B cell (primary cell): Measurements from ENCODE around the gene CNNM3. TPM values are rescaled to one million over a fixed set of nuclear protein-coding genes. Genes with fewer than 3 reads are reported as not detected.

Source experiments
- ATAC-seq: fragments of 200-7000 bp; cut with Tn5 transposase; one replicate; pipeline ENCODE4 v1.10.0; 2021; ENCODE audit warnings: low read depth, mild to moderate bottlenecking, moderate number of reproducible peaks, moderate library complexity
- CTCF ChIA-PET: fragments of 350-600 bp; sonication (Branson Sonifier 250); formaldehyde crosslinking; loops from one replicate; lab custom pipeline; 2021; ENCODE audit warnings: antibody characterized with exemption, inconsistent platforms; lab: Charles Lee
- POLR2A ChIA-PET: fragments of 350-600 bp; sonication (Branson Sonifier 250); formaldehyde crosslinking; loops from one replicate; lab custom pipeline; 2021; ENCODE audit warnings: antibody characterized with exemption; lab: Charles Lee
- DNase-seq: peaks from one replicate; pipeline ENCODE4 v3.0.0; 2013
- H2AFZ ChIP-seq: 2 replicates; pipeline ENCODE4 v1.6.1; 2012; ENCODE audit warnings: mild to moderate bottlenecking, low read depth, low read length; ENCODE audit not compliant: insufficient read depth, poor library complexity, severe bottlenecking
- H3K27ac ChIP-seq, 2 donors: 1 replicate in 1 of 2; 2 replicates in 1 of 2; pipeline ENCODE4 v1.5.1; 2012 to 2013; ENCODE audit warnings: low read length in 2 of 2, mild to moderate bottlenecking in 2 of 2, moderate library complexity in 1 of 2
- H3K27me3 ChIP-seq, 4 experiments: fragments of 200-600 bp in 1 of 4; sonication (generic) in 1 of 4; replicated peaks in 1 of 4; 1 replicate in 2 of 4; 2 replicates in 2 of 4; pipeline versions ENCODE4 v1.6.1 to v1.7.0; 2013 to 2016; ENCODE audit warnings: low read length in 3 of 4, mild to moderate bottlenecking in 2 of 4, mixed read lengths in 1 of 4, moderate library complexity in 1 of 4; ENCODE audit not compliant: insufficient read depth in 4 of 4, control insufficient read depth in 3 of 4; ENCODE audit errors: control extremely low read depth in 1 of 4
- H3K36me3 ChIP-seq, 2 experiments: replicated peaks in 1 of 2; 1 replicate in 1 of 2; 2 replicates in 1 of 2; pipeline versions ENCODE4 v1.6.1 to v1.7.1; 2013; ENCODE audit warnings: low read length in 1 of 2; ENCODE audit not compliant: insufficient read depth in 2 of 2, control insufficient read depth in 1 of 2; ENCODE audit errors: control extremely low read depth in 1 of 2, extremely low read depth in 1 of 2
- H3K4me1 ChIP-seq, 2 donors: fragments of 200-600 bp in 1 of 2; sonication (generic) in 1 of 2; 1 replicate in 1 of 2; 2 replicates in 1 of 2; pipeline versions ENCODE4 v1.5.1 to v1.6.1; 2013 to 2017; ENCODE audit warnings: low read length in 2 of 2; ENCODE audit not compliant: control insufficient read depth in 2 of 2, insufficient read depth in 2 of 2
- H3K4me2 ChIP-seq: replicated peaks from 2 replicates; pipeline ENCODE3; 2012; ENCODE audit warnings: mild to moderate bottlenecking, low read depth, low read length; ENCODE audit not compliant: poor library complexity, severe bottlenecking
- H3K4me3 ChIP-seq, 5 experiments: fragments of 200-600 bp in 1 of 5; sonication (generic) in 1 of 5; 1 replicate in 3 of 5; 2 replicates in 2 of 5; pipeline versions ENCODE4 v1.5.1 to v1.7.0; 2011 to 2016; ENCODE audit warnings: low read length in 4 of 5, mild to moderate bottlenecking in 4 of 5, low read depth in 2 of 5, control low read depth in 1 of 5, moderate library complexity in 1 of 5; ENCODE audit not compliant: insufficient read depth in 1 of 5; ENCODE audit errors: control extremely low read depth in 1 of 5, extremely low read depth in 1 of 5
- H3K79me2 ChIP-seq: fragments of 200-600 bp; sonication (generic); one replicate; pipeline ENCODE4 v1.6.0; 2016; ENCODE audit warnings: low read length; ENCODE audit not compliant: control insufficient read depth, insufficient read depth
- H3K9ac ChIP-seq: fragments of 200-600 bp; sonication (generic); 2 replicates; pipeline ENCODE4 v1.6.1; 2017; ENCODE audit warnings: mild to moderate bottlenecking, low read length, moderate library complexity
- H3K9me3 ChIP-seq, 3 donors: one replicate each; pipeline versions ENCODE4 v1.6.1 to v1.7.1; 2013; ENCODE audit warnings: low read length in 2 of 3; ENCODE audit not compliant: control insufficient read depth in 2 of 3, insufficient read depth in 1 of 3; ENCODE audit errors: control extremely low read depth in 1 of 3
- H4K20me1 ChIP-seq: 2 replicates; pipeline ENCODE4 v1.6.0; 2012; ENCODE audit warnings: mild to moderate bottlenecking, low read length; ENCODE audit not compliant: insufficient read depth, control insufficient read depth, poor library complexity, severe bottlenecking
- H3K27ac Mint-ChIP-seq: one replicate; pipeline ENCODE4 v1.8.0; 2021; ENCODE audit warnings: mixed read lengths
- H3K27me3 Mint-ChIP-seq: one replicate; pipeline ENCODE4 v1.8.0; 2021; ENCODE audit warnings: mixed read lengths
- H3K4me1 Mint-ChIP-seq: one replicate; pipeline ENCODE4 v1.8.0; 2021; ENCODE audit warnings: mixed read lengths
- H3K4me3 Mint-ChIP-seq: one replicate; pipeline ENCODE4 v1.8.0; 2021; ENCODE audit warnings: mixed read lengths
- H3K9me3 Mint-ChIP-seq: one replicate; pipeline ENCODE4 v1.8.0; 2022; ENCODE audit warnings: mixed read lengths; ENCODE audit not compliant: insufficient read depth
- CTCF ChIP-seq: fragments of 200-600 bp; IDR thresholded peaks from one replicate; pipeline ENCODE4 v1.8.0; 2022; ENCODE audit warnings: antibody characterized with exemption, mild to moderate bottlenecking
- EZH2 ChIP-seq: IDR thresholded peaks from 2 replicates; pipeline ENCODE4 v1.6.1; 2012; ENCODE audit warnings: borderline replicate concordance, low read depth, mild to moderate bottlenecking, moderate library complexity, low read length; ENCODE audit not compliant: insufficient read depth, poor library complexity, severe bottlenecking
- WGBS: methylation state at CpG from one replicate; pipeline ENCODE4 v1.1.5; 2013; ENCODE audit warnings: missing lambda C conversion rate; ENCODE audit not compliant: insufficient coverage; 5-methylcytosine and 5-hydroxymethylcytosine counted together
- intact Hi-C: fragments of 100-400 bp; cut with micrococcal nuclease; formaldehyde crosslinking; loops from one replicate; pipeline ENCODE4 v1.10.0; 2022
- polyA plus RNA-seq: library from polyadenylated mRNA; depleted of rRNA; stranded (reverse); fragments of >200 nt; gene quantifications from 2 replicates; pipeline ENCODE4 v1.2.3, GENCODE V29; 2012
- total RNA-seq, 2 donors: library from RNA; stranded (reverse); fragments of 120-200 nt in 1 of 2; gene quantifications; 1 replicate in 1 of 2; 2 replicates in 1 of 2; pipeline versions ENCODE4 v1.2.3 to v1.2.4, GENCODE V29; 2013 to 2022

Gene CNNM3
- total and polyA plus RNA-seq, 2 donors (not counting 1 experiment from before 2014, with no cell fraction given), result 28.8 to 54.7 TPM

- Histone ChIP-seq H3K27me3 (no peaks in the 10 kb centered on the region), H3K9me3 (no peaks in the 10 kb centered on the region), H3K4me3 (no peak overlapping the region), H3K79me2 (peaks cover 57% of the 10 kb centered on the region), H3K4me1 (no peaks in the 10 kb centered on the region), H3K36me3 (peaks cover 0 to 2% of the 10 kb centered on the region in 2 experiments), H4K20me1 (peaks cover 37% of the 10 kb centered on the region), H2AFZ (no peak overlapping the region), H3K9ac (no peak overlapping the region), H3K4me2 (no peak overlapping the region), H3K27ac (no peak overlapping the region)
- DNase-seq (no peak), ATAC-seq (no peak)
- TF ChIP-seq EZH2, result no peak
- no peak for TF ChIP-seq CTCF
- Mint-ChIP-seq H3K4me3 (no peak overlapping the region), H3K27me3 (no peaks in the 10 kb centered on the region), H3K27ac (no peak overlapping the region), H3K9me3 (no peaks in the 10 kb centered on the region), H3K4me1 (peaks cover 1% of the 10 kb centered on the region)
- ChIA-PET CTCF (interaction anchor here (1.9 kb wide), 1 partner anchor 17 kb away, joined by 7 read pairs; no protein-coding TSS in a partner anchor), POLR2A (no interaction called here)
- WGBS, result 76% methylated on average over 3 of the region's 4 CpGs
- intact Hi-C loops, result no loop called here
Measured at GRCh38 chr2:96783388-96783787, 32.7 kb upstream of the CNNM3 start.

GRCh38 chr2:96787411-96787810, 28.7 kb upstream of the CNNM3 start:
- Histone ChIP-seq H3K27me3 (no peaks in the 10 kb centered on the region), H3K79me2 (peaks cover 35% of the 10 kb centered on the region), H3K4me1 (no peaks in the 10 kb centered on the region), H3K4me3 (no peak overlapping the region), H4K20me1 (peaks cover 28% of the 10 kb centered on the region), H3K9ac (no peak overlapping the region), H3K9me3 (no peaks in the 10 kb centered on the region), H3K36me3 (peaks cover 0 to 2% of the 10 kb centered on the region in 2 experiments), H2AFZ (no peak overlapping the region), H3K27ac (no peak overlapping the region), H3K4me2 (no peak overlapping the region)
- Mint-ChIP-seq H3K27ac (no peak overlapping the region), H3K27me3 (no peaks in the 10 kb centered on the region), H3K9me3 (no peaks in the 10 kb centered on the region), H3K4me1 (peaks cover 1% of the 10 kb centered on the region), H3K4me3 (no peak overlapping the region)
- ATAC-seq, result no peak
- POLR2A ChIA-PET, result no interaction called here
- intact Hi-C loops, result no loop called here
- DNase-seq, result no peak
- CTCF ChIA-PET, result no interaction called here
- no peak for TF ChIP-seq EZH2
- no peak for TF ChIP-seq CTCF
- WGBS, result 100% methylated on average over 1 of the region's 3 CpGs
